GM21619 (cell line): Measurements from ENCODE around the gene NCR2.

ENCODE experiments used
- ATAC-seq: cut with Tn5 transposase; IDR thresholded peaks from one replicate; pipeline ENCODE4 v1.9.1; 2021; ENCODE audit not compliant: unreplicated experiment

NCR2 gene

DNA sequence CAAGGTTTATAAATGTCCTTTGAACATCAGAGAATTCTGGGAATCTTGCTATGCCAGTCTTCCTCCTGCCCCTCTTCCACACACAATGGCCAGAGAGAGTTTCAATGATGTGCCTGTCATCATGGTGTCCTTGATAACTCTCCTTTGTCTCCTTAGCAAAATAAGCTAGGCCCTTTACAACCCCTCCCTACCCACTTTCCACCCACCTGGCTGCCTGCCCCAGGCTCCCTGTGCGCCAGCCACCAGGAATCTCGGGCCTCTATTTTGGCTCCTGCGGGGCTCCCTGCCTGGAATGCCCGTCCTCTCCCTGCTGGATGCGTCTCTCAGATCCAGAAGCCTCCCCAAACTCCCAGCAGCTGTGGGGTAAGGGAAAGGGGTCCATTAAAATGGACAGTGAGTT, 60.9 kb downstream of the NCR2 start:
- ATAC-seq, result no peak

GRCh38 chr6:41399424-41399823, 64.0 kb downstream of the NCR2 start:
- ATAC-seq, result no peak
